ENCODE results near the gene SEMA3G.

GRCh38 chr3:52473026-52473425 lies 28.1 kb upstream of the SEMA3G start:
- TF ChIP-seq CTCF (conservative IDR thresholded peaks at IDR 0.05) = no peak
- TF ChIP-seq ZFX (IDR thresholded peaks at IDR 0.05) = no peak

Measured in C4-2B (cell line).